Measurements from ENCODE around the gene DNASE1L1.
A peak's percentile ranks its signal among the peaks of the same experiment; 100 is the strongest.

Gene DNASE1L1

DNA sequence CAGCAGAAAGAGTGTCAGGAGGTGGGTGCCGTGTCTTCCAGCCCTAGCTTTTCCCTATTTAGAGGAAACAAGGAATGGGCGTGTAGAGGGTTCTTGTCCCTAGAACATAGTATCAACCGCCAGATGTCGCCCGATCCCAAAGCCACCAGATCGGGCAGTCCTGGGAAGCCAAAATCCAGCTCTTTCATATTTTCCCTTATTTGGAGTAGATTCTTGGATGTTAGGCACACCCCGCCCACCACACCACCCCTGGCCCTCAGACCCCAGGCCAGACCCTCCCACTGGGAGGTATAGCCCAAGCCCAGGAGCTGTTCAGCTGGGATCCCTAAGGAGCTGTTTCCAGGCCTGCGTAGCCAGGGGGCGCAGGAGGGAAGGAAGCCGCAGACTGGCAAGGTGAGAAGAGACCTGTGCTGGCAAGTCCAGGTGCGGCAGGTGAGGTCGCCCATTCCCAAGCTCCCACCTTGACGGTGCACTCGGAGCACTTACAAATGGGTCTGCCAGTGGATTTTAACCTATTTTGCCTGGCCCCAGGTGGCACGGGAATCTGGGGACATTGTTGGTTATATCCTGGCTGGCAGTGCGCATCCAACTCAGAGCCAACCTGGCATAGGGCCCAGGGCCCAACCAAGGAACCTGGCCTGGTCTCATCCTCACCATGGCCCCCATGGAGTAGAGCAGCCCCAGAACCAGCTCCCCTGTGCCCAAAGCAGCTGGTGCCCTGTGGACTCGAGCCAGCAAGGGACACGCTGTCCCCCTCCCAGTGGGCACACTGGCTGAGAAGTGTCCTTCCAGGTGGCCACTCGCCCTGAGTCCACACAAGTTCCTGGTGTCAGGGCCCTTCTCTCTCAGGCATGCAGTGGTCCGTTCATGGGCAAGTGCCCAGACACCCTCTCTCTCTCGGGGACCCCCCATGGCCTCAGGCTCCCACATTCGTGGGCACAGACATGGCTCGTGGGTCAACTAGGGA lies 35.4 kb downstream of the DNASE1L1 start (continued):
- TF ChIP-seq, protein P1, sequence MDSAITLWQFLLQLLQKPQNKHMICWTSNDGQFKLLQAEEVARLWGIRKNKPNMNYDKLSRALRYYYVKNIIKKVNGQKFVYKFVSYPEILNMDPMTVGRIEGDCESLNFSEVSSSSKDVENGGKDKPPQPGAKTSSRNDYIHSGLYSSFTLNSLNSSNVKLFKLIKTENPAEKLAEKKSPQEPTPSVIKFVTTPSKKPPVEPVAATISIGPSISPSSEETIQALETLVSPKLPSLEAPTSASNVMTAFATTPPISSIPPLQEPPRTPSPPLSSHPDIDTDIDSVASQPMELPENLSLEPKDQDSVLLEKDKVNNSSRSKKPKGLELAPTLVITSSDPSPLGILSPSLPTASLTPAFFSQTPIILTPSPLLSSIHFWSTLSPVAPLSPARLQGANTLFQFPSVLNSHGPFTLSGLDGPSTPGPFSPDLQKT (IDR thresholded peaks at IDR 0.05; ENCODE audit: borderline replicate concordance, low read depth, low read length), result no peak
- TF ChIP-seq ZNF654 (tag by site-specific recombination; IDR thresholded peaks at IDR 0.05; ENCODE audit: low read depth), result peak; percentile 16; the same call in 1 of the 2 replicates
- peak; percentile 53 for TF ChIP-seq GLIS2 (tag by site-specific recombination; IDR thresholded peaks at IDR 0.05)
- no peak for TF ChIP-seq SCRT2 (tag by site-specific recombination; IDR thresholded peaks at IDR 0.05)
- TF ChIP-seq KLF1 (tag by site-specific recombination; IDR thresholded peaks at IDR 0.05), result no peak
- TF ChIP-seq, protein P2, sequence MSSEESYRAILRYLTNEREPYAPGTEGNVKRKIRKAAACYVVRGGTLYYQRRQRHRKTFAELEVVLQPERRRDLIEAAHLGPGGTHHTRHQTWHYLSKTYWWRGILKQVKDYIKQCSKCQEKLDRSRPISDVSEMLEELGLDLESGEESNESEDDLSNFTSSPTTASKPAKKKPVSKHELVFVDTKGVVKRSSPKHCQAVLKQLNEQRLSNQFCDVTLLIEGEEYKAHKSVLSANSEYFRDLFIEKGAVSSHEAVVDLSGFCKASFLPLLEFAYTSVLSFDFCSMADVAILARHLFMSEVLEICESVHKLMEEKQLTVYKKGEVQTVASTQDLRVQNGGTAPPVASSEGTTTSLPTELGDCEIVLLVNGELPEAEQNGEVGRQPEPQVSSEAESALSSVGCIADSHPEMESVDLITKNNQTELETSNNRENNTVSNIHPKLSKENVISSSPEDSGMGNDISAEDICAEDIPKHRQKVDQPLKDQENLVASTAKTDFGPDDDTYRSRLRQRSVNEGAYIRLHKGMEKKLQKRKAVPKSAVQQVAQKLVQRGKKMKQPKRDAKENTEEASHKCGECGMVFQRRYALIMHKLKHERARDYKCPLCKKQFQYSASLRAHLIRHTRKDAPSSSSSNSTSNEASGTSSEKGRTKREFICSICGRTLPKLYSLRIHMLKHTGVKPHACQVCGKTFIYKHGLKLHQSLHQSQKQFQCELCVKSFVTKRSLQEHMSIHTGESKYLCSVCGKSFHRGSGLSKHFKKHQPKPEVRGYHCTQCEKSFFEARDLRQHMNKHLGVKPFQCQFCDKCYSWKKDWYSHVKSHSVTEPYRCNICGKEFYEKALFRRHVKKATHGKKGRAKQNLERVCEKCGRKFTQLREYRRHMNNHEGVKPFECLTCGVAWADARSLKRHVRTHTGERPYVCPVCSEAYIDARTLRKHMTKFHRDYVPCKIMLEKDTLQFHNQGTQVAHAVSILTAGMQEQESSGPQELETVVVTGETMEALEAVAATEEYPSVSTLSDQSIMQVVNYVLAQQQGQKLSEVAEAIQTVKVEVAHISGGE (tag by site-specific recombination; conservative IDR thresholded peaks at IDR 0.05; ENCODE audit: low read depth), result no peak
- TF ChIP-seq, protein P3, sequence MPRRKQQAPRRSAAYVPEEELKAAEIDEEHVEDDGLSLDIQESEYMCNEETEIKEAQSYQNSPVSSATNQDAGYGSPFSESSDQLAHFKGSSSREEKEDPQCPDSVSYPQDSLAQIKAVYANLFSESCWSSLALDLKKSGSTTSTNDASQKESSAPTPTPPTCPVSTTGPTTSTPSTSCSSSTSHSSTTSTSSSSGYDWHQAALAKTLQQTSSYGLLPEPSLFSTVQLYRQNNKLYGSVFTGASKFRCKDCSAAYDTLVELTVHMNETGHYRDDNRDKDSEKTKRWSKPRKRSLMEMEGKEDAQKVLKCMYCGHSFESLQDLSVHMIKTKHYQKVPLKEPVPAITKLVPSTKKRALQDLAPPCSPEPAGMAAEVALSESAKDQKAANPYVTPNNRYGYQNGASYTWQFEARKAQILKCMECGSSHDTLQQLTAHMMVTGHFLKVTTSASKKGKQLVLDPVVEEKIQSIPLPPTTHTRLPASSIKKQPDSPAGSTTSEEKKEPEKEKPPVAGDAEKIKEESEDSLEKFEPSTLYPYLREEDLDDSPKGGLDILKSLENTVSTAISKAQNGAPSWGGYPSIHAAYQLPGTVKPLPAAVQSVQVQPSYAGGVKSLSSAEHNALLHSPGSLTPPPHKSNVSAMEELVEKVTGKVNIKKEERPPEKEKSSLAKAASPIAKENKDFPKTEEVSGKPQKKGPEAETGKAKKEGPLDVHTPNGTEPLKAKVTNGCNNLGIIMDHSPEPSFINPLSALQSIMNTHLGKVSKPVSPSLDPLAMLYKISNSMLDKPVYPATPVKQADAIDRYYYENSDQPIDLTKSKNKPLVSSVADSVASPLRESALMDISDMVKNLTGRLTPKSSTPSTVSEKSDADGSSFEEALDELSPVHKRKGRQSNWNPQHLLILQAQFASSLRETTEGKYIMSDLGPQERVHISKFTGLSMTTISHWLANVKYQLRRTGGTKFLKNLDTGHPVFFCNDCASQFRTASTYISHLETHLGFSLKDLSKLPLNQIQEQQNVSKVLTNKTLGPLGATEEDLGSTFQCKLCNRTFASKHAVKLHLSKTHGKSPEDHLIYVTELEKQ (tag by site-specific recombination; IDR thresholded peaks at IDR 0.05; ENCODE audit: borderline replicate concordance), result no peak
- TF ChIP-seq ZNF366 (tag by site-specific recombination; conservative IDR thresholded peaks at IDR 0.05), result 0 out of 2 replicates have a peak, but pooled peaks have one; percentile 41
- TF ChIP-seq ZSCAN16 (tag by site-specific recombination; IDR thresholded peaks at IDR 0.05), result no peak

DNA sequence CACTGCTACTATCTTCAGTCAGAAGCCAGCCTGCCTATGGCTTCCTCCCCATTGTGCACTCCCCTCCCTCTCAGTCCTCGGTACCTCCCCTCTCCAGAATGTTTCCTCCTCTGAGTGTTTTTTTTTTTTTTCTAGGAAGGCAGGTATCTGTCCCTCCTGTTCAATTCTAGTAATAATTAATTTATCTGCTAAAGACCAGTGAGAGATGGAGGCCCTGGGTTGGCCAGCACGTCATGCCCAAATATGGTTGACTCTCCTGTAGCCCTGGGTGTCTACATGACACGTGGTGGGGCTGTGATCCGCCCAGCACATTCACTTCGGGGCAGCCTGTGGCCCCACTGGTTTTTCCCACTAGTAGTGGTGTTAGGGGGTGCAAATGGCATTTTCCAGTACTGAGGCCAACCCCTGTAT lies 36.4 kb downstream of the DNASE1L1 start:
- Histone ChIP-seq H3K4me1 (ENCODE audit: control insufficient read depth, insufficient read depth, low read length) (peaks cover 16% of the 10 kb centered on the region), H3K27ac (ENCODE audit: extremely low read depth, low read depth, low read length) (no peak overlapping the region), H3K9me3 (ENCODE audit: control insufficient read depth, insufficient read depth, low read depth, low read length) (no peaks in the 10 kb centered on the region), H3K4me3 (ENCODE audit: low read depth, low read length) (no peak overlapping the region), H3K36me3 (ENCODE audit: control insufficient read depth in 2 of 2, insufficient read depth in 1 of 2, low read length in 2 of 2) (peaks cover 0 to 21% of the 10 kb centered on the region in 2 experiments; a peak in 1 of 3 replicates)
- ChIA-PET POLR2A (interaction anchor here (0.9 to 2.4 kb wide), 8 partner anchors 7 to 118 kb away, joined by 3 to 19 read pairs (median 4); partner anchors contain the start of genes DNASE1L1, LAGE3, RPL10 and SLC10A3), CTCF (interaction anchor here (0.6 to 3.8 kb wide), 16 partner anchors 9 to 610 kb away, joined by 3 to 29 read pairs (median 4); partner anchors contain the start of gene UBL4A)
- TF ChIP-seq, protein P4, sequence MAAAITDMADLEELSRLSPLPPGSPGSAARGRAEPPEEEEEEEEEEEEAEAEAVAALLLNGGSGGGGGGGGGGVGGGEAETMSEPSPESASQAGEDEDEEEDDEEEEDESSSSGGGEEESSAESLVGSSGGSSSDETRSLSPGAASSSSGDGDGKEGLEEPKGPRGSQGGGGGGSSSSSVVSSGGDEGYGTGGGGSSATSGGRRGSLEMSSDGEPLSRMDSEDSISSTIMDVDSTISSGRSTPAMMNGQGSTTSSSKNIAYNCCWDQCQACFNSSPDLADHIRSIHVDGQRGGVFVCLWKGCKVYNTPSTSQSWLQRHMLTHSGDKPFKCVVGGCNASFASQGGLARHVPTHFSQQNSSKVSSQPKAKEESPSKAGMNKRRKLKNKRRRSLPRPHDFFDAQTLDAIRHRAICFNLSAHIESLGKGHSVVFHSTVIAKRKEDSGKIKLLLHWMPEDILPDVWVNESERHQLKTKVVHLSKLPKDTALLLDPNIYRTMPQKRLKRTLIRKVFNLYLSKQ (tag by site-specific recombination; IDR thresholded peaks at IDR 0.05; ENCODE audit: borderline replicate concordance), result no peak
- TF ChIP-seq, protein P5, sequence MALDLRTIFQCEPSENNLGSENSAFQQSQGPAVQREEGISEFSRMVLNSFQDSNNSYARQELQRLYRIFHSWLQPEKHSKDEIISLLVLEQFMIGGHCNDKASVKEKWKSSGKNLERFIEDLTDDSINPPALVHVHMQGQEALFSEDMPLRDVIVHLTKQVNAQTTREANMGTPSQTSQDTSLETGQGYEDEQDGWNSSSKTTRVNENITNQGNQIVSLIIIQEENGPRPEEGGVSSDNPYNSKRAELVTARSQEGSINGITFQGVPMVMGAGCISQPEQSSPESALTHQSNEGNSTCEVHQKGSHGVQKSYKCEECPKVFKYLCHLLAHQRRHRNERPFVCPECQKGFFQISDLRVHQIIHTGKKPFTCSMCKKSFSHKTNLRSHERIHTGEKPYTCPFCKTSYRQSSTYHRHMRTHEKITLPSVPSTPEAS (tag by site-specific recombination; IDR thresholded peaks at IDR 0.05), result no peak
- no peak for TF ChIP-seq ZNF302 (tag by site-specific recombination; IDR thresholded peaks at IDR 0.05; ENCODE audit: low read depth)
- no peak for TF ChIP-seq ZNF140 (tag by site-specific recombination; IDR thresholded peaks at IDR 0.05)
- TF ChIP-seq ZNF391 (tag by site-specific recombination; IDR thresholded peaks at IDR 0.05; ENCODE audit: borderline replicate concordance, low read depth), result no peak
- peak; percentile 33; the same call in 1 of the 2 replicates for TF ChIP-seq SP2 (tag by site-specific recombination; IDR thresholded peaks at IDR 0.05)
- TF ChIP-seq ZNF664 (tag by site-specific recombination; IDR thresholded peaks at IDR 0.05), result 0 out of 2 replicates have a peak, but pooled peaks have one; percentile 15
- TF ChIP-seq ZNF248 (tag by site-specific recombination; IDR thresholded peaks at IDR 0.05), result no peak
- no peak for TF ChIP-seq ZNF548 (tag by site-specific recombination; IDR thresholded peaks at IDR 0.05)
- no peak for TF ChIP-seq ZBTB17 (tag by site-specific recombination; IDR thresholded peaks at IDR 0.05)
- no peak for TF ChIP-seq TRIM28 (IDR thresholded peaks at IDR 0.05; ENCODE audit: borderline replicate concordance, low read length)
- no peak for TF ChIP-seq SETDB1 (IDR thresholded peaks at IDR 0.05; ENCODE audit: insufficient read length, low read length)
- TF ChIP-seq, protein P6, sequence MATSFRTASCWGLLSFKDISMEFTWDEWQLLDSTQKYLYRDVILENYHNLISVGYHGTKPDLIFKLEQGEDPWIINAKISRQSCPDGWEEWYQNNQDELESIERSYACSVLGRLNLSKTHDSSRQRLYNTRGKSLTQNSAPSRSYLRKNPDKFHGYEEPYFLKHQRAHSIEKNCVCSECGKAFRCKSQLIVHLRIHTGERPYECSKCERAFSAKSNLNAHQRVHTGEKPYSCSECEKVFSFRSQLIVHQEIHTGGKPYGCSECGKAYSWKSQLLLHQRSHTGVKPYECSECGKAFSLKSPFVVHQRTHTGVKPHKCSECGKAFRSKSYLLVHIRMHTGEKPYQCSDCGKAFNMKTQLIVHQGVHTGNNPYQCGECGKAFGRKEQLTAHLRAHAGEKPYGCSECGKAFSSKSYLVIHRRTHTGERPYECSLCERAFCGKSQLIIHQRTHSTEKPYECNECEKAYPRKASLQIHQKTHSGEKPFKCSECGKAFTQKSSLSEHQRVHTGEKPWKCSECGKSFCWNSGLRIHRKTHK (tag by site-specific recombination; IDR thresholded peaks at IDR 0.05), result no peak

Measured in HEK293 (cell line).